Endothelial cell of umbilical vein (primary cell): ENCODE results near the gene DNAH11. TPM values are rescaled to one million over a fixed set of nuclear protein-coding genes. Genes with fewer than 3 reads are reported as not detected.

ENCODE experiments used
- BruUV-seq: library from RNA; stranded (reverse); fragments of 400-500 nt; replicated peaks from 2 replicates; lab custom pipeline; 2021; lab: Mats Ljungman, UMichigan
- CTCF ChIA-PET: fragments of 300-600, 350-600 bp; sonication (Branson Sonifier 250); formaldehyde crosslinking; loops from one replicate; lab custom pipeline; 2021; ENCODE audit warnings: antibody characterized with exemption, inconsistent platforms; lab: Charles Lee
- POLR2A ChIA-PET: fragments of 300-600, 350-600 bp; sonication (Branson Sonifier 250); formaldehyde crosslinking; loops from one replicate; lab custom pipeline; 2021; ENCODE audit warnings: antibody characterized with exemption, inconsistent platforms; lab: Charles Lee
- DNase-seq: peaks from one replicate; pipeline ENCODE4 v3.0.0-alpha.2; 2011; ENCODE audit warnings: low read depth, low spot score
- FAIRE-seq: peaks from 2 replicates; lab custom pipeline; 2011; peaks lifted over from hg19 to GRCh38; lab: Jason Lieb, UNC
- H2AFZ ChIP-seq: 2 replicates; pipeline ENCODE4 v1.6.0; 2012; ENCODE audit warnings: low read depth, low read length, control low read depth, inconsistent platforms
- H3K27ac ChIP-seq: 2 replicates; pipeline ENCODE4 v1.5.1; 2011; ENCODE audit warnings: low read depth, mild to moderate bottlenecking, control low read depth, low read length, moderate library complexity; ENCODE audit not compliant: insufficient read depth
- H3K27me3 ChIP-seq, 2 experiments: 2 replicates each; pipeline versions ENCODE4 v1.6.0 to v1.6.1; 2011; ENCODE audit warnings: low read length in 2 of 2, mixed read lengths in 1 of 2; ENCODE audit not compliant: control insufficient read depth in 2 of 2, insufficient read depth in 2 of 2
- H3K36me3 ChIP-seq, 2 experiments: 2 replicates in 1 of 2; 3 replicates in 1 of 2; pipeline ENCODE4 v1.5.1; 2011; ENCODE audit warnings: low read length in 2 of 2, mild to moderate bottlenecking in 1 of 2, moderate library complexity in 1 of 2; ENCODE audit not compliant: control insufficient read depth in 2 of 2, insufficient read depth in 2 of 2; ENCODE audit errors: extremely low read depth in 1 of 2
- H3K4me1 ChIP-seq: 3 replicates; pipeline ENCODE4 v1.5.1; 2011; ENCODE audit warnings: mild to moderate bottlenecking, low read length; ENCODE audit not compliant: control insufficient read depth, insufficient read depth; ENCODE audit errors: extremely low read depth
- H3K4me2 ChIP-seq: 2 replicates; pipeline ENCODE4 v1.6.1; 2011; ENCODE audit warnings: low read length, control low read depth, mixed read lengths; ENCODE audit not compliant: insufficient read depth
- H3K4me3 ChIP-seq, 3 experiments: fragments of 200-600 bp in 1 of 3; sonication (generic), shearing (Covaris generic) in 1 of 3; replicated peaks in 1 of 3; 2 replicates each; pipeline ENCODE4 v1.5.1; 2011 to 2016; ENCODE audit warnings: control low read depth in 3 of 3, low read length in 3 of 3, mild to moderate bottlenecking in 2 of 3, inconsistent platforms in 1 of 3, low read depth in 1 of 3, moderate library complexity in 1 of 3; ENCODE audit not compliant: insufficient read depth in 1 of 3
- H3K79me2 ChIP-seq: 2 replicates; pipeline ENCODE4 v1.6.0; 2012; ENCODE audit warnings: low read length, inconsistent platforms; ENCODE audit not compliant: control insufficient read depth, insufficient read depth
- H3K9ac ChIP-seq: replicated peaks from 2 replicates; pipeline ENCODE3; 2011; ENCODE audit warnings: low read length, control low read depth; ENCODE audit not compliant: insufficient read depth; ENCODE audit errors: extremely low read depth
- H3K9me1 ChIP-seq: replicated peaks from 3 replicates; pipeline ENCODE4 v1.6.0; 2011; ENCODE audit warnings: mild to moderate bottlenecking, low read length; ENCODE audit not compliant: control insufficient read depth, insufficient read depth; ENCODE audit errors: extremely low read depth
- H3K9me3 ChIP-seq: replicated peaks from 2 replicates; pipeline ENCODE4 v1.5.1; 2012; ENCODE audit warnings: low read length, inconsistent platforms; ENCODE audit not compliant: control insufficient read depth, insufficient read depth
- H4K20me1 ChIP-seq: replicated peaks from 2 replicates; pipeline ENCODE3; 2011; ENCODE audit warnings: mild to moderate bottlenecking, low read length; ENCODE audit not compliant: control insufficient read depth, insufficient read depth; ENCODE audit errors: extremely low read depth
- EZH2 ChIP-seq: IDR thresholded peaks from 2 replicates; pipeline ENCODE4 v1.6.1; 2012; ENCODE audit warnings: borderline replicate concordance, low read depth, mild to moderate bottlenecking, moderate library complexity, low read length, inconsistent platforms; ENCODE audit not compliant: severe bottlenecking
- FOS ChIP-seq: IDR thresholded peaks from 2 replicates; pipeline ENCODE4 v1.6.1; 2011; ENCODE audit warnings: mild to moderate bottlenecking, low read length, moderate library complexity, borderline replicate concordance; ENCODE audit not compliant: insufficient read depth
- GATA2 ChIP-seq: IDR thresholded peaks from 2 replicates; pipeline ENCODE4 v1.7.0; 2011; ENCODE audit warnings: low read depth, mild to moderate bottlenecking, moderate library complexity, mixed read lengths, low read length; ENCODE audit not compliant: insufficient read length, insufficient read depth
- JUN ChIP-seq: IDR thresholded peaks from 2 replicates; pipeline ENCODE4 v1.6.1; 2011; ENCODE audit warnings: borderline replicate concordance, low read depth; ENCODE audit not compliant: insufficient read length, insufficient read depth
- MYC ChIP-seq: IDR thresholded peaks from one replicate; pipeline ENCODE4 v1.6.1; 2011; ENCODE audit warnings: mild to moderate bottlenecking, low read depth, low read length
- POLR2A ChIP-seq: IDR thresholded peaks from 2 replicates; pipeline ENCODE4 v1.6.1; 2012; ENCODE audit warnings: low read depth, mild to moderate bottlenecking, control low read depth, low read length
- POLR2AphosphoS5 ChIP-seq: IDR thresholded peaks from 2 replicates; pipeline ENCODE4 v1.6.1; 2012; ENCODE audit warnings: low read depth, mild to moderate bottlenecking, control low read depth, low read length, moderate library complexity; ENCODE audit not compliant: insufficient read depth
- dilution Hi-C: fragments of 300-500 bp; cut with MboI; formaldehyde crosslinking; loops from one replicate; pipeline ENCODE4 v1.15.0; 2019; ENCODE audit warnings: low sequenced_read_pairs; ENCODE audit not compliant: extremely low pct_ligation_motif_present
- intact Hi-C: fragments of 100-400 bp; cut with micrococcal nuclease; formaldehyde crosslinking; loops from one replicate; pipeline ENCODE4 v1.10.0; 2022
- polyA plus RNA-seq, 4 experiments: library from polyadenylated mRNA; depleted of rRNA in 3 of 4; stranded (reverse) in 3 of 4; unstranded in 1 of 4; fragments of >200 nt; gene quantifications; 2 replicates each; pipeline versions ENCODE4 v1.2.1 to v1.2.3, GENCODE V29; 2011 to 2012; ENCODE audit warnings: missing spikeins in 1 of 4
- total RNA-seq: library from RNA; stranded (reverse); gene quantifications from 2 replicates; pipeline ENCODE4 v1.2.3, GENCODE V29; 2021
- TF ChIP-seq, protein P1 (sequence below): IDR thresholded peaks from 2 replicates; pipeline ENCODE4 v1.6.1; 2011; ENCODE audit not compliant: insufficient read depth, insufficient read length
- TF ChIP-seq, protein P2 (sequence below), 2 donors: IDR thresholded peaks; 1 replicate in 1 of 2; 2 replicates in 1 of 2; pipeline ENCODE4 v1.5.1; 2011; ENCODE audit warnings: low read length in 2 of 2, mild to moderate bottlenecking in 2 of 2, moderate library complexity in 2 of 2, control low read depth in 1 of 2, inconsistent platforms in 1 of 2, low read depth in 1 of 2; ENCODE audit not compliant: insufficient read depth in 1 of 2; ENCODE audit errors: extremely low read depth in 1 of 2

Gene DNAH11
- total and polyA plus RNA-seq, 2 donors (not counting 3 experiments of a cell fraction or from before 2014, with no cell fraction given): 0.69 to 0.91 TPM

DNA sequence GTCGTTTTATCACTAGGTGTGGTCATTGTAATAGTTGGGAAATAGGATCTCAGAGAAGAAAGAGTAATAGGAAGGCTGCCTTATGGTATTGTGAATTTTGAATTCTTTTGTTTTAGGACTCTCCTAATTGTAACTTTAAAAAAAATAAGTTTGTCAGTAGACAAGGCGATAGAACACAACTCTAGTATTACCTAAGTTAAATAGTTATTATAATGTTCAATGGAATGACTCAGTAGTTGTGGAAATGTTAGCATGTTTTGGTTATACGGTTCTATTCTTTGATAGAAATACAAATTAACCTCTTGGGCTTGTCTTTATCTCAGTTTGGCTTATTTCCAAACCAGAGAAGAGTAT, 1.4 kb downstream of the DNAH11 start:
- DNase-seq (no peak), FAIRE-seq (no peak)
- dilution Hi-C loops: no loop called here
- Histone ChIP-seq H2AFZ (no peak overlapping the region), H3K4me2 (peak overlapping the region; percentile 93), H3K9ac (no peak overlapping the region), H3K4me3 (no peak overlapping the region), H3K36me3 (no peaks in the 10 kb centered on the region), H3K9me1 (no peaks in the 10 kb centered on the region), H3K79me2 (no peaks in the 10 kb centered on the region), H3K9me3 (no peaks in the 10 kb centered on the region), H4K20me1 (no peaks in the 10 kb centered on the region), H3K4me1 (peaks cover 13% of the 10 kb centered on the region), H3K27me3 (peaks cover 22 to 39% of the 10 kb centered on the region in 2 experiments), H3K27ac (no peak overlapping the region)
- TF ChIP-seq, protein P1, sequence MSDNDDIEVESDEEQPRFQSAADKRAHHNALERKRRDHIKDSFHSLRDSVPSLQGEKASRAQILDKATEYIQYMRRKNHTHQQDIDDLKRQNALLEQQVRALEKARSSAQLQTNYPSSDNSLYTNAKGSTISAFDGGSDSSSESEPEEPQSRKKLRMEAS: no peak
- TF ChIP-seq POLR2AphosphoS5: no peak
- TF ChIP-seq, protein P2, sequence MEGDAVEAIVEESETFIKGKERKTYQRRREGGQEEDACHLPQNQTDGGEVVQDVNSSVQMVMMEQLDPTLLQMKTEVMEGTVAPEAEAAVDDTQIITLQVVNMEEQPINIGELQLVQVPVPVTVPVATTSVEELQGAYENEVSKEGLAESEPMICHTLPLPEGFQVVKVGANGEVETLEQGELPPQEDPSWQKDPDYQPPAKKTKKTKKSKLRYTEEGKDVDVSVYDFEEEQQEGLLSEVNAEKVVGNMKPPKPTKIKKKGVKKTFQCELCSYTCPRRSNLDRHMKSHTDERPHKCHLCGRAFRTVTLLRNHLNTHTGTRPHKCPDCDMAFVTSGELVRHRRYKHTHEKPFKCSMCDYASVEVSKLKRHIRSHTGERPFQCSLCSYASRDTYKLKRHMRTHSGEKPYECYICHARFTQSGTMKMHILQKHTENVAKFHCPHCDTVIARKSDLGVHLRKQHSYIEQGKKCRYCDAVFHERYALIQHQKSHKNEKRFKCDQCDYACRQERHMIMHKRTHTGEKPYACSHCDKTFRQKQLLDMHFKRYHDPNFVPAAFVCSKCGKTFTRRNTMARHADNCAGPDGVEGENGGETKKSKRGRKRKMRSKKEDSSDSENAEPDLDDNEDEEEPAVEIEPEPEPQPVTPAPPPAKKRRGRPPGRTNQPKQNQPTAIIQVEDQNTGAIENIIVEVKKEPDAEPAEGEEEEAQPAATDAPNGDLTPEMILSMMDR (IDR thresholded peaks at IDR 0.05; ENCODE audit: extremely low read depth in 1 of 2, insufficient read depth in 1 of 2, low read depth in 1 of 2, low read length in 2 of 2): no peak
- ChIA-PET CTCF (no interaction called here), POLR2A (no interaction called here)
- BruUV-seq: no TSS peak
- intact Hi-C loops: loop anchor here (5.0 to 10.0 kb wide), 2 partner anchors 73 to 461 kb away; no protein-coding TSS in a partner anchor

DNA sequence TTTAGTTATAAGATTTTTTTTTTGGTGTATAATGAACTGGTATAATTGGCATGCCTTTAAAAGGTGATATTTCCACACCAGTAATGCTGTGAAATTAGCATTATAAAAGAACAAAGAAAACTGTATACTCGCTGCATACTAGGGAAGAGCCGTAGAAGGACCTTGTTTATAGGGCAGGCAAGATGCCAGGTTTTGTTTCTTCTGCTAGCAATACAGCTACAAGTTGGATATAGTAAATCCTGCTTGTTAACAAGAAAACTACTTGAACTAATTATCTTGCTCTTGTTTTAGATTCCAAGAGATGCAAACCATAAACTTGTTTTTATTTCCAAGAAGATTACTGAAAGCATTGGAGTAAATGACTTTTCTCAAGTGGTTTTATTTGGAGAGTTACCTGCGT, 1.9 kb downstream of the DNAH11 start:
- ChIA-PET CTCF (interaction anchor here (1.5 kb wide), 1 partner anchor 13 kb away, joined by 3 read pairs; no protein-coding TSS in a partner anchor), POLR2A (no interaction called here)
- Histone ChIP-seq H3K9ac (no peak overlapping the region), H3K9me1 (no peaks in the 10 kb centered on the region), H3K36me3 (no peaks in the 10 kb centered on the region), H3K4me2 (no peak overlapping the region), H3K4me3 (no peak overlapping the region), H3K9me3 (no peaks in the 10 kb centered on the region), H3K27ac (no peak overlapping the region), H3K79me2 (no peaks in the 10 kb centered on the region), H3K27me3 (peaks cover 19 to 36% of the 10 kb centered on the region in 2 experiments), H3K4me1 (peaks cover 13% of the 10 kb centered on the region), H4K20me1 (no peaks in the 10 kb centered on the region), H2AFZ (no peak overlapping the region)
- intact Hi-C loops: loop anchor here (5.0 to 10.0 kb wide), 2 partner anchors 73 to 460 kb away; no protein-coding TSS in a partner anchor
- dilution Hi-C loops: no loop called here
- no peak for DNase-seq
- TF ChIP-seq JUN (no peak), GATA2 (no peak), POLR2A (no peak), POLR2AphosphoS5 (no peak), FOS (no peak), MYC (no peak), EZH2 (no peak)
- TF ChIP-seq, protein P1: no peak
- TF ChIP-seq, protein P2 (IDR thresholded peaks at IDR 0.05; ENCODE audit: extremely low read depth in 1 of 2, insufficient read depth in 1 of 2, low read depth in 1 of 2, low read length in 2 of 2): no peak
- FAIRE-seq: no peak
- no TSS peak for BruUV-seq
